GM10266 (cell line): ENCODE data around the gene AOC1.

Experiments used
- DNase-seq: peaks from one replicate; pipeline ENCODE4 v3.0.0; 2012; ENCODE audit errors: extremely low spot score
- TF ChIP-seq, protein P1 (sequence below): IDR thresholded peaks from 2 replicates; pipeline ENCODE4 v1.5.1; 2012; ENCODE audit warnings: mild to moderate bottlenecking, low read depth; ENCODE audit not compliant: control insufficient read depth, insufficient read depth; ENCODE audit errors: missing control alignments

Gene AOC1

DNA sequence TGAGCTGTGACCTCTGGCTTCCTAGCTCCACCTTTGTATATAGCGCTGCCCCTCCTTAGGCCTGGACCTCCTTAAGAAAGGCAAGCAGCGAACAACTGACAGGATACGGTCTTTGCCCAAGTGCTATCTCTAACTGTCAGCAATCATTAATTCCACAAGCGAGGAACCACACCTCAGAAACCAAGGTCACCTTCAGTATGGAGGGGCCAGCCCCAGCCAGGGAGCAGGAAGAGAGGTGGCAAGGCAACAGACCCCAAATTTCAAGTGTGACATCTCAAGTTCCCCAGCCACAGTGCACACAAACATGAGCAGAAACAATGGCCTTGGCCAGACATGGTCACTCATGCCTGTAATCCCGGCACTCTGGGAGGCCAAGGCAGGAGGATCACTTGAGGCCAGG, 4.8 kb upstream of the AOC1 start:
- TF ChIP-seq, protein P1, sequence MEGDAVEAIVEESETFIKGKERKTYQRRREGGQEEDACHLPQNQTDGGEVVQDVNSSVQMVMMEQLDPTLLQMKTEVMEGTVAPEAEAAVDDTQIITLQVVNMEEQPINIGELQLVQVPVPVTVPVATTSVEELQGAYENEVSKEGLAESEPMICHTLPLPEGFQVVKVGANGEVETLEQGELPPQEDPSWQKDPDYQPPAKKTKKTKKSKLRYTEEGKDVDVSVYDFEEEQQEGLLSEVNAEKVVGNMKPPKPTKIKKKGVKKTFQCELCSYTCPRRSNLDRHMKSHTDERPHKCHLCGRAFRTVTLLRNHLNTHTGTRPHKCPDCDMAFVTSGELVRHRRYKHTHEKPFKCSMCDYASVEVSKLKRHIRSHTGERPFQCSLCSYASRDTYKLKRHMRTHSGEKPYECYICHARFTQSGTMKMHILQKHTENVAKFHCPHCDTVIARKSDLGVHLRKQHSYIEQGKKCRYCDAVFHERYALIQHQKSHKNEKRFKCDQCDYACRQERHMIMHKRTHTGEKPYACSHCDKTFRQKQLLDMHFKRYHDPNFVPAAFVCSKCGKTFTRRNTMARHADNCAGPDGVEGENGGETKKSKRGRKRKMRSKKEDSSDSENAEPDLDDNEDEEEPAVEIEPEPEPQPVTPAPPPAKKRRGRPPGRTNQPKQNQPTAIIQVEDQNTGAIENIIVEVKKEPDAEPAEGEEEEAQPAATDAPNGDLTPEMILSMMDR: no peak
- DNase-seq: no peak

DNA sequence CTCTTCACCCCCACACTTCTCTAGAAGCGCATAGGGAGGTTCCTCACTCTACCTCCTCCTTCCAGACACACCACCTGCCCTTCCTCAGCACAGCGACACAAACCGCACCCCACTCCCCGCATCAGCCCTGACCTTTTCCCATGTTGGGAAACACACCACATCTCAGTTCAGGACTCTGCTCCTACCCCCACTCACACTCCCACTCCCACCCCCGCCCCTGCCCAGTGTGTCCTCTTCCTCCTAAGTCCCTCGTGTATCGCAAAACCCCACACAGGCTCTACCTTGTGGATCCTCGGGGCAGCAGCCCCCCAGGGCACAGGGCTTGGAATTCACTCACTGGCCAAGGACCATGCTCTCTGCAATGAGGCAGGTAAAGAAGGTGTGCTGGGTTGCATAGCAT, 4.2 kb upstream of the AOC1 start:
- TF ChIP-seq, protein P1: no peak
- DNase-seq: no peak

DNA sequence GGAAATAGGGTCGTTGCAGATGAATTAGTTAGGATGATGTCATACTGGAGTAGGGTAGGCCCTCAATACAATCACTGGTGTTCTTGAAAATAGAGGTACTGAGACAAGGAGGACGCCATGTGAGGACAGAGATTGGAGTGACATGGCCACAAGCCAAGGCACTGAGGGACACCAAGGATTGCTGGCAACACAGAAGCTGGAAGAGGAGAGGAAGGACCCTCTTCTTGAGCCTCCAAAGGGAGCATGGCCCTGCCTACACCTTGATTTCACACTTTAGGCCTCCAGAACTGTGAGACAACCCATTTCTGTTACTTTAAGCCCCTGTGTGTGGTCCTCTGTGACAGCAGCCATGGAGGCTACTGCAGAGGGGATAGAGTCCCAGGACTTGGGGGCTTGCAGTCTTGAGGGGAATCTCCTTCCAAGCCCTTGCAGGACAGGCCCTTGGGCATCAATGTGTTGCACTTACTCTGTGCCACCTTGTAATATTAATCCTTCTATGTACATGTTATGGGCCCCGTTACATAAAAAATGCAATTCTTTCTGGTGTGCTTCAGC, 3.7 kb upstream of the AOC1 start:
- DNase-seq: no peak
- TF ChIP-seq, protein P1: no peak

DNA sequence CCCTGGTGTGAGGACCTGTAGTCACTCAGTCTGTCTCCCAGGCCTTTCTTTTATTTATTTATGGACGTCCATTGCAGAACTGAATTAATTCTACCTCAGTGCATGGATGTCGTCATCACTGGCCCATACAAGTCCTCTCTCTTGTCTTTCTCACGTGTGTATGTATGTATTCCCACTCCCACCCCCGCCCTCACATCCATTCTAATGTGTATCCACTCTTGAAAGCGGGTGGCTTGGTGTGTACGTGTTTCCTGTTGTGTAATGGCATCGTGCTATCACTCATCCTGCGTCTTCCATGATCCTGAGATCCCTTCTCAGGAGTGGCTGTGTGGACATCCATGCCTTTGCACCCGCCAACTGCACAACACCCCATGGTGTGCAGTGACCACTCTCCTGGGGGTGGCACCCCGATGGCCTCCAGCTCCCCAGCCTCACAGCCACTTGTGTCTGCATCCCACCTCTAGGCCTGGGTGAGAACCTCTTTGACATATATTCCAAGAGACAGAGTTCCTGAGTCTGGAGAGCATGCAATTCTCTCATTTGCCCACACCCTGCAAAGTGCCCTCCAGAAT, 3.0 kb upstream of the AOC1 start:
- DNase-seq: no peak

DNA sequence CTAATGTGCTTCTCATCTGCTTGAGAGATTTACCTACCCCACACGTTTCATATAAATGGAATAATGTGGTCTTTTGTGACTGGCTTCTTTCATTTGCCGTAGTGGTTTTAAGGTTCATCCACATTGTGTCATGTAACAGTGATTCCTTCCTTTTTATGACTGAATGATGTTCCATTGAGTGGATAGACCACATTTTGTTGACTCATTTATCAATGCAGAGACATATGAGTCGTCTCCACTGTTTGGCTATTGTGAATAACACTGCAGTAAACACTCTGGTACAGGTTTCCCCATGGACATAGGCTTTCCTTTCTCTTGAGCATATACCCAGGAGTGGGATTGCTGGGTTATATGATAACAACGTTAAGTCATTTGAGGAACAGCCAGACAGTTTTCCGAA, 2.0 kb upstream of the AOC1 start:
- TF ChIP-seq, protein P1: no peak
- DNase-seq: no peak

More for the DNA sequence above, 3.0 kb upstream of the AOC1 start:
- TF ChIP-seq, protein P1: no peak

DNA sequence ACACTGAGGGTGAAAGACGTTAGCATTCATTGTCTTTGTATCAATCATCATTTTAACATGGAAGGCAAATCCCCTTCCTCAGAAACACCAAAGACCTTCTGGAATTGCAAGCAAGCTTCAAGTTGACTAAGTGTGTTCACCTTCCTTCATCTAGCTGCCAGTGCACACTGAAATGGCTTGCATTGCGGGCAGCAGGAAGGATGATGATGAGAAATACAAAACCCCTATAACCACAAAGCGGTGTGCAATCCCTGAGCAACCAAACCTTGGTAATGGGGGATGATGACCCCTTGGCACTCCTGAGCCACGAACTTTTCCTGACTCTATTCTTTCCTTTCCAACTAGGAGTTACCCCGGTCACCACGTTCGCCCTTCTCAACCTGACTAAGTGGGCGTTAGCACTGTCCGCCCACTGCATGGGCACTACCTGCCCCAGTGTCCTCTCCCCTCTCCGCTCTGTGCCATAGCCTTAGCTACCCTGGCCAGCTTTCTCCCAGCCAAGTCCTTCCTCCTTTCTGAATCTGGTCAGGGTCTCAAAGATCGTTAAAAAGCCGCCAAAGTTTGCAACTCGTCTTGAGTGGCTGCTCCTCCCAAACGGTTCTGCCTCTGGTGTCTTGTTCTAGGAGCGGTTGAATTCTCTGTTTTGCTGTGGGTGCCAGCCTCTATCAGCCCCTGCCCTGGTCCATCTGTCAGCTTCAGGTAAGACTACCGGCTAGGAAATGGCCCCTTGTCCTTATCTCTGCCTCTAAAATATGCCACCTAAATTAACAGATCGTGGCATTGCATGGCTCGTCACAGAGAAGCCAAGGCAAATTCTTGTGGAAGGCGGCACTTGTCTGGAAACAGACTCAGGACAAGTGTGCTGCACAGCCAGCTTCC, 586 bp upstream of the AOC1 start:
- TF ChIP-seq, protein P1: no peak
- DNase-seq: no peak
